Common myeloid progenitor, CD34-positive (primary cell): Measurements from ENCODE around the gene IQGAP2.

Experiments
- CTCF ChIA-PET: fragments of 350-600 bp; sonication (Branson Sonifier 250); formaldehyde crosslinking; loops from one replicate; lab custom pipeline; 2021; ENCODE audit warnings: antibody characterized with exemption; lab: Charles Lee
- POLR2A ChIA-PET: fragments of 350-600 bp; sonication (Branson Sonifier 250); formaldehyde crosslinking; loops from one replicate; lab custom pipeline; 2021; ENCODE audit warnings: antibody characterized with exemption; lab: Charles Lee
- DNase-seq, 3 donors: peaks; one replicate each; pipeline versions ENCODE4 v3.0.0 to v3.0.0-alpha.2; 2013
- H3K27ac ChIP-seq, 2 experiments: 1 replicate in 1 of 2; 2 replicates in 1 of 2; pipeline ENCODE4 v1.7.0; 2013; ENCODE audit warnings: inconsistent platforms in 2 of 2, low read length in 2 of 2, mild to moderate bottlenecking in 2 of 2, low read depth in 1 of 2, moderate library complexity in 1 of 2; ENCODE audit not compliant: severe bottlenecking in 2 of 2, insufficient read depth in 1 of 2, poor library complexity in 1 of 2
- H3K27me3 ChIP-seq, 5 experiments: replicated peaks in 2 of 5; 1 replicate in 3 of 5; 2 replicates in 2 of 5; pipeline versions ENCODE4 v1.6.1 to v1.7.0; 2013; ENCODE audit warnings: low read length in 4 of 5, mild to moderate bottlenecking in 2 of 5, moderate library complexity in 2 of 5, inconsistent platforms in 1 of 5; ENCODE audit not compliant: insufficient read depth in 5 of 5, control insufficient read depth in 4 of 5
- H3K36me3 ChIP-seq, 4 experiments: 1 replicate in 2 of 4; 2 replicates in 2 of 4; pipeline versions ENCODE4 v1.6.1 to v1.7.0; 2013; ENCODE audit warnings: low read length in 3 of 4, control low read depth in 1 of 4, mild to moderate bottlenecking in 1 of 4; ENCODE audit not compliant: control insufficient read depth in 4 of 4, insufficient read depth in 4 of 4
- H3K4me1 ChIP-seq, 4 experiments: 1 replicate in 3 of 4; 2 replicates in 1 of 4; pipeline versions ENCODE4 v1.6.1 to v1.7.1; 2013; ENCODE audit warnings: low read length in 3 of 4, mild to moderate bottlenecking in 3 of 4, control low read depth in 1 of 4, inconsistent platforms in 1 of 4, moderate library complexity in 1 of 4; ENCODE audit not compliant: control insufficient read depth in 4 of 4, insufficient read depth in 4 of 4; ENCODE audit errors: control extremely low read depth in 1 of 4
- H3K4me3 ChIP-seq, 7 experiments: 1 replicate in 4 of 7; 2 replicates in 3 of 7; pipeline versions ENCODE4 v1.5.1 to v1.7.0; 2013; ENCODE audit warnings: mild to moderate bottlenecking in 7 of 7, low read length in 6 of 7, moderate library complexity in 6 of 7, inconsistent platforms in 2 of 7, low read depth in 2 of 7, control low read depth in 1 of 7; ENCODE audit not compliant: insufficient read depth in 4 of 7, control insufficient read depth in 1 of 7; ENCODE audit errors: extremely low read depth in 1 of 7
- H3K9me3 ChIP-seq, 5 experiments: 1 replicate in 4 of 5; 2 replicates in 1 of 5; pipeline versions ENCODE4 v1.6.1 to v1.7.1; 2013; ENCODE audit warnings: low read length in 4 of 5, mild to moderate bottlenecking in 2 of 5, inconsistent platforms in 1 of 5, low read depth in 1 of 5, moderate library complexity in 1 of 5; ENCODE audit not compliant: control insufficient read depth in 4 of 5, insufficient read depth in 2 of 5; ENCODE audit errors: control extremely low read depth in 1 of 5
- WGBS: methylation state at CpG from one replicate; pipeline ENCODE4 v1.1.5; 2013; ENCODE audit not compliant: insufficient coverage; 5-methylcytosine and 5-hydroxymethylcytosine counted together

IQGAP2 gene

DNA sequence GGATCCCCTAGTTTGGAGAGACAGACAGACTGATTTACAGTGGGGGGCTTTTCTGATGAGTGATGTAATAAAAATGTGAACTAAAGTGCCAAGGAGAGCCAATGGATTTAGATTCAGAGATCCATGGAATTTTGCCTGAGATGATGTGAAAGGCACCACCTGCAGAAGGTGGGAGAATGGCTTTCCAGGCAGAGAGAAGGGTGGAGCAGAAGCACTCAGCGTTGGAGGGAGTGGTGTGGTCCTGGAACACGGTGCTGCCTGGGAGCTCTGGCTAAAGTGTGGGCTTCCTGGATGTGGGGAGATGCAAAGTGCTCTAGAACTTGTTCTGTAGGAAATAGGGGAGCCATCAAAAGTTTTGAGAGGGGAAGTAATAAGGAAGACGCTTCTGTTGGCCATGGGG lies 57.0 kb downstream of the IQGAP2 start:
- DNase-seq: no peak
- H3K9me3 ChIP-seq: peaks cover 0 to 3% (median 0%) of the 10 kb centered on the region in 5 experiments
- POLR2A ChIA-PET: interaction anchor here (0.6 kb wide), 1 partner anchor 66 kb away, joined by 3 read pairs; no protein-coding TSS in a partner anchor

DNA sequence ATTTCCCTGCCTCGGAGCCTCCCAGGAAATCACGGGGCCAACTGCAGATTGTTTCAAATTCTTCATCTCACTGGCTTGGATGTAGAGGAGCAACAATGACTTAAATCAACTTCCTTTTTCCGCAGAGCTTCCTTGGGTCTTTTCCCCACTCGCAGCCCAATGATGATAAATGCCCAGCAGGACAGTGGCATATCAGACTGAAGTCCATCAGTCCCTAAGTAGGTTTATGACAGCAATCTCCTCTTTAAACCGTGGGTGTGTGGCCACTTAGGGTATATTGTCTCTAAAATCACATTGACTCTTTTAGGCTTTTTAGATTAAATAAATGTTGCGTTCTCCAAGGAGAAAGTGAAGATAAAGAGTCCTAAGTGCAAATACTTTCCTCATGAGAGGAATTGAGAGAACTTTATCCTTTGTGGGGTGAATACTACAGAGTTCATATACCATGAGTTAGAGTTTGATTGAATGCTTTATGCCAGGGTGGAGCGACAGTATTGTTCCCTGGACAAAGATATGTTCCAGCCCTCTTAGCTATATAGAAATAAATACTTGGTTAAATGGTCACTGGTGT lies 59.1 kb downstream of the IQGAP2 start:
- ChIA-PET POLR2A (no interaction called here), CTCF (interaction anchor here (1.0 to 1.4 kb wide), 3 partner anchors 10 to 59 kb away, joined by 3 to 5 read pairs (median 4); partner anchors contain the start of gene IQGAP2)
- WGBS: 93% methylated on average over 5 of the region's 7 CpGs

More for the DNA sequence above, 57.0 kb downstream of the IQGAP2 start:
- Histone ChIP-seq H3K27me3 (no peaks in the 10 kb centered on the region), H3K27ac (no peak overlapping the region), H3K4me3 (no peak overlapping the region), H3K4me1 (peaks cover 12 to 39% (median 30%) of the 10 kb centered on the region in 4 experiments), H3K36me3 (peaks cover 9 to 40% (median 23%) of the 10 kb centered on the region in 4 experiments)
- CTCF ChIA-PET: interaction anchor here (0.5 to 2.8 kb wide), 13 partner anchors 9 to 84 kb away, joined by 3 to 8 read pairs (median 3); no protein-coding TSS in a partner anchor
- WGBS: 87% methylated on average over 3 of the region's 3 CpGs

DNA sequence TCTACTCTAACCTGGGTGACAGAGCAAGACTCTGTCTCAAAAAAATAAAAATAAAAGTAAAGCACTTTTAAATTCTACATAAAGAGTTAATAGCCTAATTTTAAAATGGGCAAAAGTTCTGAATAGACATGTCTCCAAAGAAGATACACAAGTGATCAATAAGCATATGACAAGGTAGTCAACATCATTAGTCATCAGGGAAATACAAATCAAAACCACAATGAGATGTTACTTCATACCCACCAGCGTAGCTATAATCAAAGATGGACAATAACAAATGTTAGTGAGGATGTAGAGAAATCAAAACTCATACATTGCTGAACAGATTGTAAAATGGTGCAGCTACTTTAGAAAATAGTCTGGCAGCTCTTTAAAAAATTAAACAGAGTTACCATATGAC lies 64.1 kb downstream of the IQGAP2 start:
- DNase-seq: no peak
- no CpG with 5 or more reads among the region's 1 CpG for WGBS
- Histone ChIP-seq H3K4me3 (no peak overlapping the region), H3K9me3 (peaks cover 0 to 3% (median 0%) of the 10 kb centered on the region in 5 experiments), H3K36me3 (peaks cover 16 to 58% (median 34%) of the 10 kb centered on the region in 4 experiments), H3K27ac (no peak overlapping the region), H3K27me3 (no peaks in the 10 kb centered on the region), H3K4me1 (peaks cover 2 to 20% (median 9%) of the 10 kb centered on the region in 4 experiments)
- CTCF ChIA-PET: interaction anchor here (0.9 to 2.0 kb wide), 3 partner anchors 9 to 116 kb away, joined by 3 to 5 read pairs (median 4); no protein-coding TSS in a partner anchor
- POLR2A ChIA-PET: no interaction called here

More for the DNA sequence above, 59.1 kb downstream of the IQGAP2 start:
- Histone ChIP-seq H3K27me3 (no peaks in the 10 kb centered on the region), H3K4me3 (no peak overlapping the region), H3K9me3 (peaks cover 0 to 3% (median 0%) of the 10 kb centered on the region in 5 experiments), H3K27ac (no peak overlapping the region), H3K4me1 (peaks cover 6 to 26% (median 20%) of the 10 kb centered on the region in 4 experiments), H3K36me3 (peaks cover 11 to 53% (median 32%) of the 10 kb centered on the region in 4 experiments)
- no peak for DNase-seq

DNA sequence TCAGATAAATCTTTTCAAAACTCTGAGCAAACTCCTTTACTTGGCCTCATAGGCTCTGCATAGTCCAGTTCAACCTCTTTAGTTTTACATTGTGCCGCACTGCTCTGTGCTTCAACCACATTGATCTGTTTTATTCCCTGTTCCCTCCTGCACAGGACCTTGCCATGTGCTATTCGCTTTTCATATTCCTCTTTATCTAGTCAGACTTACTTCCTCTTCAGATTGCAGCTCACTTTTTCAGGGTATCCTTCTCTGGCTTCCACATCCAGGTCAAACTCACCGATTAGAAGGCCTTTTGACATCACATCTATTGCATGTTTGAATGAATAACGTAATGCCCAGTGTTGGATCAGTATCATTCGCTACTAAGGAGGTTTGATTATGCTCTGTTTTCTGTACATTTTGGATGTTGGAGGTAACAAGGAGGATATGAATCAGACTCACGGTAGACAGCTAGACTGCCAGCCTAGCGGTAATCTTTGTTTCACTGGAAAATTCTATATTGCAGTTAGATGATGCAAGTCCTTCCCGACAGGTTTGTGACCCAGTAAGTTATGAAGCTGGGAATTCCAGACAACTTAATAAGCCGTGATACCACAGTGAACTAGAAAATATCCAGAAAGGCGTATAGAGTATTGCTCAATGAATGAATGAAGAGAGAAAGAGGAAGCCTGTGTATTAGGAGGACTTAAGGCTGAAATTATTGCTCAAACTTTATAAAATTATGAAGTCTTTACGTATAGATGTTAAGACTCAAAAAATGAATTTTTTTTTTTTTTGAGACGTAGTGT lies 65.7 kb downstream of the IQGAP2 start:
- no peaks in the 10 kb centered on the region for H3K27me3 ChIP-seq
- H3K27ac ChIP-seq: no peak overlapping the region
- peaks cover 11 to 44% (median 28%) of the 10 kb centered on the region in 4 experiments for H3K36me3 ChIP-seq
- H3K9me3 ChIP-seq: peaks cover 0 to 3% (median 0%) of the 10 kb centered on the region in 5 experiments
- peak in 2 of 3 donors; percentile 28 to 34 for DNase-seq
- CTCF ChIA-PET: interaction anchor here (1.3 to 2.9 kb wide), 5 partner anchors 9 to 75 kb away, joined by 3 to 8 read pairs (median 5); no protein-coding TSS in a partner anchor
- 91% methylated on average over 8 of the region's 12 CpGs for WGBS
- POLR2A ChIA-PET: interaction anchor here (0.8 kb wide), 1 partner anchor 44 kb away, joined by 4 read pairs; no protein-coding TSS in a partner anchor
- no peak overlapping the region for H3K4me3 ChIP-seq
- peaks cover 6 to 37% (median 16%) of the 10 kb centered on the region in 4 experiments for H3K4me1 ChIP-seq

DNA sequence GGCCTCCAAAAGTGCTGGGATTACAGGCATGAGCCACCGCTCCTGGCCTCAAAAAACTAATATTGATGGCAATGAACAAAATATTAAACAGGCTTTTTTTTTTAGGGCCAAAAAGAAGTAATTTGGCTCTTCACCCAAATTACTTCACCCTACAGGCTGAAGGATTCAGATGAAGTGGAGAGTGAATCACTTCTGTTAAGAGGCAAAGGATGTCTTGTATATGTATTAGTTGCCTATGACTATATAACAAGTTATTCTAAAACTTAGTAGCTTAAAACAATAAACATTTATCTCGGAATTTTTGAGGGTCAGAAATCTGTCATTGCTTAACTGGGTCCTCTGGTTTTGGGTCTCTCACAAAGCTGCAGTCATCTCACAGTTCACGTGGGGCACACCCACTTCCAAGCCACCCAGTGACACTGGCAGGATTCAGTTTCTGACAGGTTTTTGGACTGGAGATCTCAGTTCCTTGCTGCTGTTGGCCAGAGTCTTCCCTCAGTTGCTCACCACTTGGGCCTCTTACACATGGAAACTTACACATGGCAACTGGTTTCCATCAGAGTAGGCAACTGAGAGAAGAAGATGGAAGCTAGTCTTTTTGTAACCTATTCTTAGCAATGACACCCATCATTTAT lies 66.7 kb downstream of the IQGAP2 start:
- H3K36me3 ChIP-seq: peaks cover 9 to 39% (median 24%) of the 10 kb centered on the region in 4 experiments
- ChIA-PET CTCF (interaction anchor here (0.8 to 3.1 kb wide), 11 partner anchors 10 to 114 kb away, joined by 3 to 15 read pairs (median 3); no protein-coding TSS in a partner anchor), POLR2A (no interaction called here)
- H3K4me1 ChIP-seq: peaks cover 10 to 43% (median 22%) of the 10 kb centered on the region in 4 experiments
- no peak overlapping the region for H3K27ac ChIP-seq
- DNase-seq: no peak
- no peak overlapping the region for H3K4me3 ChIP-seq
- no peaks in the 10 kb centered on the region for H3K27me3 ChIP-seq
- WGBS: 100% methylated on average over 2 of the region's 3 CpGs
- H3K9me3 ChIP-seq: no peaks in the 10 kb centered on the region

DNA sequence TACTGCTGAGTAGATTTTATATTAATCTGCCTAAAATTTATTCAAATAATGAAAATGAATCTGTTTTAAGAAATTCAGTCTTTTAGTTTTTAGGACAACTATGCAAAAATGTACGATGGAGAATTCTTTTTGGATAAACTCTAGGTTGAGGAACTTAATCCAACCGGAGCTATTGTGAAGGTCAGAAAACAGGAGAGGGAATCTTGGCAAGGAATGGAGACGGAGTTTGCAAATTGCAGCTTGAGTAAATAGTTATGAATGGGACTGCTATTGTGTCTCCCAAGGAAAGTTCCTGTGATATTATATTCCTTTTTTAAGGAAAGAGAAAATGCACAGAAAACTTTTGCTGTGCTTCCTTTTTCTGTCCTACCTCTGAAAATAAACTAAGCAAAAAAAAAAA lies 67.9 kb downstream of the IQGAP2 start:
- POLR2A ChIA-PET: no interaction called here
- no peaks in the 10 kb centered on the region for H3K27me3 ChIP-seq
- no peaks in the 10 kb centered on the region for H3K9me3 ChIP-seq
- H3K27ac ChIP-seq: no peak overlapping the region
- CTCF ChIA-PET: interaction anchor here (0.7 to 3.1 kb wide), 7 partner anchors 9 to 73 kb away, joined by 3 to 15 read pairs (median 3); no protein-coding TSS in a partner anchor
- DNase-seq: no peak
- no peak overlapping the region for H3K4me3 ChIP-seq
- peaks cover 10 to 43% (median 28%) of the 10 kb centered on the region in 4 experiments for H3K4me1 ChIP-seq
- H3K36me3 ChIP-seq: peaks cover 7 to 39% (median 22%) of the 10 kb centered on the region in 4 experiments
- WGBS: 100% methylated on average over 2 of the region's 3 CpGs
